ENCODE results near the gene CMPK2. TPM values are rescaled to one million over a fixed set of nuclear protein-coding genes. Genes with fewer than 3 reads are reported as not detected.

Gene CMPK2
- polyA plus RNA-seq, 1 of the 3 experiments (the other 2 are of a cell fraction), result 1.1 TPM

GRCh38 chr2:6835467-6835866 lies 30.2 kb downstream of the CMPK2 start (continued):
- TF ChIP-seq MXI1 (IDR thresholded peaks at IDR 0.05; ENCODE audit: low read depth, low read length), result no peak
- no peak for TF ChIP-seq CTCF (IDR thresholded peaks at IDR 0.05)

- Histone ChIP-seq H3K9me3 (peaks cover 11% of the 10 kb centered on the region; the same call in 1 of the 2 replicates), H3K9ac (no peak overlapping the region), H3K27ac (ENCODE audit: low read depth in 2 of 2, low read length in 1 of 2) (no peak overlapping the region), H3F3A (replicated peaks; ENCODE audit: insufficient read depth) (no peaks in the 10 kb centered on the region), H3K79me2 (ENCODE audit: insufficient read depth) (no peaks in the 10 kb centered on the region), H4K20me1 (ENCODE audit: insufficient read depth) (no peaks in the 10 kb centered on the region), H3K4me2 (no peak overlapping the region), H3K36me3 (replicated peaks in 1 of 2; ENCODE audit: control insufficient read depth in 1 of 2, insufficient read depth in 2 of 2, low read length in 1 of 2) (no peaks in the 10 kb centered on the region), H2AFZ (ENCODE audit: low read depth) (no peak overlapping the region), H3K27me3 (ENCODE audit: insufficient read depth) (no peaks in the 10 kb centered on the region), H3K4me3 (ENCODE audit: low read depth in 2 of 2, low read length in 1 of 2) (no peak overlapping the region), H3K9me2 (no peaks in the 10 kb centered on the region), H3K4me1 (ENCODE audit: control insufficient read depth in 1 of 2, insufficient read depth in 2 of 2, low read depth in 1 of 2, low read length in 1 of 2) (no peaks in the 10 kb centered on the region)
- no peak for DNase-seq
- TF ChIP-seq CTCF (IDR thresholded peaks at IDR 0.05) (no peak), NRF1 (IDR thresholded peaks at IDR 0.05; ENCODE audit: low read depth, low read length) (no peak), TAF1 (IDR thresholded peaks at IDR 0.05; ENCODE audit: borderline replicate concordance, low read depth, low read length) (no peak), SIN3A (IDR thresholded peaks at IDR 0.05; ENCODE audit: borderline replicate concordance, low read depth, low read length) (no peak), GABPA (IDR thresholded peaks at IDR 0.05; ENCODE audit: low read depth) (no peak), EZH2phosphoT487 (IDR thresholded peaks at IDR 0.05; ENCODE audit: borderline replicate concordance, low read depth) (no peak), SMC3 (IDR thresholded peaks at IDR 0.05; ENCODE audit: low read depth, low read length) (no peak)
- ChIA-PET POLR2A (no interaction called here), CTCF (interaction anchor here (1.7 kb wide), 1 partner anchor 31 kb away, joined by 5 read pairs; the partner anchor contains the start of gene CMPK2)
Observed at GRCh38 chr2:6834163-6834562, 31.5 kb downstream of the CMPK2 start.

GRCh38 chr2:6833300-6833604 lies 32.5 kb downstream of the CMPK2 start:
- 83% methylated on average over 2 of the region's 2 CpGs for WGBS (ENCODE audit: low lambda C conversion rate)
- no peak overlapping the region for H3K9ac ChIP-seq
- no peaks in the 10 kb centered on the region for H3K27me3 ChIP-seq (ENCODE audit: insufficient read depth)
- H3K4me2 ChIP-seq, result no peak overlapping the region
- ChIA-PET CTCF (no interaction called here), POLR2A (no interaction called here)
- H3K4me1 ChIP-seq (ENCODE audit: control insufficient read depth in 1 of 2, insufficient read depth in 2 of 2, low read depth in 1 of 2, low read length in 1 of 2), result no peaks in the 10 kb centered on the region; a peak in 1 of 4 replicates
- H4K20me1 ChIP-seq (ENCODE audit: insufficient read depth), result no peaks in the 10 kb centered on the region
- H3K9me2 ChIP-seq, result no peaks in the 10 kb centered on the region
- H3K36me3 ChIP-seq (replicated peaks in 1 of 2; ENCODE audit: control insufficient read depth in 1 of 2, insufficient read depth in 2 of 2, low read length in 1 of 2), result no peaks in the 10 kb centered on the region
- H3F3A ChIP-seq (replicated peaks; ENCODE audit: insufficient read depth), result no peaks in the 10 kb centered on the region
- H3K79me2 ChIP-seq (ENCODE audit: insufficient read depth), result no peaks in the 10 kb centered on the region
- DNase-seq, result no peak
- no peak overlapping the region for H2AFZ ChIP-seq (ENCODE audit: low read depth)
- H3K9me3 ChIP-seq, result peaks cover 11% of the 10 kb centered on the region; the same call in 1 of the 2 replicates
- H3K27ac ChIP-seq (ENCODE audit: low read depth in 2 of 2, low read length in 1 of 2), result no peak overlapping the region
- no peak overlapping the region; a peak in 1 of 4 replicates for H3K4me3 ChIP-seq (ENCODE audit: low read depth in 2 of 2, low read length in 1 of 2)
- TF ChIP-seq RCOR1 (IDR thresholded peaks at IDR 0.05; ENCODE audit: low read length), result no peak
- no peak for TF ChIP-seq NFIC (IDR thresholded peaks at IDR 0.05; ENCODE audit: borderline replicate concordance)
- no peak for TF ChIP-seq IRF3 (IDR thresholded peaks at IDR 0.05; ENCODE audit: low read depth, low read length)
- no peak for TF ChIP-seq MXI1 (IDR thresholded peaks at IDR 0.05; ENCODE audit: low read depth, low read length)
- no peak for TF ChIP-seq REST (IDR thresholded peaks at IDR 0.05; ENCODE audit: low read depth, low read length)
- TF ChIP-seq GATA2 (CRISPR knock-in tag; IDR thresholded peaks at IDR 0.05), result no peak
- no peak for TF ChIP-seq TAF1 (IDR thresholded peaks at IDR 0.05; ENCODE audit: borderline replicate concordance, low read depth, low read length)
- TF ChIP-seq FOXM1 (IDR thresholded peaks at IDR 0.05; ENCODE audit: low read depth), result no peak
- TF ChIP-seq USF1 (IDR thresholded peaks at IDR 0.05; ENCODE audit: borderline replicate concordance, low read depth), result no peak
- no peak for TF ChIP-seq TCF12 (IDR thresholded peaks at IDR 0.05)
- TF ChIP-seq RAD21 (IDR thresholded peaks at IDR 0.05; ENCODE audit: low read length), result no peak

Measured in SK-N-SH (cell line).